Liver (tissue), 9 donors: ENCODE data around the gene SORBS2. TPM values are rescaled to one million over a fixed set of nuclear protein-coding genes. Genes with fewer than 3 reads are reported as not detected.

Experiments
- DNase-seq: peaks from one replicate; pipeline ENCODE4 v3.0.0-alpha.2; 2017; ENCODE audit warnings: low spot score
- H3K27ac ChIP-seq, 2 donors: one replicate each; pipeline ENCODE4 v1.7.0; 2013; ENCODE audit warnings: inconsistent platforms in 2 of 2, low read length in 2 of 2, control low read depth in 1 of 2, low read depth in 1 of 2, mild to moderate bottlenecking in 1 of 2
- H3K27me3 ChIP-seq, 4 donors: one replicate each; pipeline versions ENCODE4 v1.6.1 to v1.7.0; 2013; ENCODE audit warnings: low read length in 3 of 4, inconsistent platforms in 1 of 4, mild to moderate bottlenecking in 1 of 4, moderate library complexity in 1 of 4; ENCODE audit not compliant: control insufficient read depth in 4 of 4, insufficient read depth in 4 of 4
- H3K36me3 ChIP-seq, 4 donors: one replicate each; pipeline versions ENCODE4 v1.6.1 to v1.7.0; 2013; ENCODE audit warnings: low read length in 3 of 4, mild to moderate bottlenecking in 3 of 4, low read depth in 1 of 4, moderate library complexity in 1 of 4; ENCODE audit not compliant: control insufficient read depth in 4 of 4, insufficient read depth in 3 of 4
- H3K4me1 ChIP-seq, 4 donors: one replicate each; pipeline versions ENCODE4 v1.6.1 to v1.7.0; 2013; ENCODE audit warnings: low read length in 3 of 4, mild to moderate bottlenecking in 3 of 4, moderate library complexity in 1 of 4; ENCODE audit not compliant: control insufficient read depth in 4 of 4, insufficient read depth in 4 of 4
- H3K4me3 ChIP-seq, 3 donors: one replicate each; pipeline versions ENCODE4 v1.6.1 to v1.7.0; 2013; ENCODE audit warnings: low read length in 3 of 3, control low read depth in 1 of 3, low read depth in 1 of 3, mild to moderate bottlenecking in 1 of 3
- H3K9ac ChIP-seq, 2 donors: one replicate each; pipeline ENCODE4 v1.7.0; 2013; ENCODE audit warnings: low read length in 2 of 2, mild to moderate bottlenecking in 2 of 2, moderate library complexity in 2 of 2, control low read depth in 1 of 2, low read depth in 1 of 2
- H3K9me3 ChIP-seq, 4 donors: one replicate each; pipeline versions ENCODE4 v1.6.1 to v1.7.0; 2013; ENCODE audit warnings: low read length in 3 of 4; ENCODE audit not compliant: control insufficient read depth in 4 of 4
- EGR1 ChIP-seq, 2 donors: IDR thresholded peaks; 2 replicates each; pipeline ENCODE4 v1.6.1; 2016 to 2018; ENCODE audit warnings: antibody characterized with exemption in 2 of 2, low read depth in 2 of 2
- FOXA1 ChIP-seq: IDR thresholded peaks from 2 replicates; pipeline ENCODE4 v1.6.1; 2016; ENCODE audit warnings: antibody characterized with exemption
- FOXA2 ChIP-seq: IDR thresholded peaks from 2 replicates; pipeline ENCODE4 v1.6.1; 2016; ENCODE audit warnings: antibody characterized with exemption
- GABPA ChIP-seq, 2 donors: IDR thresholded peaks in 1 of 2; conservative IDR thresholded peaks in 1 of 2; 2 replicates each; pipeline ENCODE4 v1.6.1; 2016; ENCODE audit warnings: antibody characterized with exemption in 2 of 2, mild to moderate bottlenecking in 1 of 2, moderate library complexity in 1 of 2
- HNF4A ChIP-seq, 2 donors: conservative IDR thresholded peaks; 2 replicates each; pipeline ENCODE4 v1.6.1; 2016; ENCODE audit warnings: antibody characterized with exemption in 2 of 2, mild to moderate bottlenecking in 2 of 2
- HNF4G ChIP-seq: IDR thresholded peaks from 2 replicates; pipeline ENCODE4 v1.6.1; 2016; ENCODE audit warnings: antibody characterized with exemption
- JUND ChIP-seq, 2 donors: IDR thresholded peaks; 2 replicates each; pipeline ENCODE4 v1.6.1; 2016; ENCODE audit warnings: antibody characterized with exemption in 2 of 2
- NR2F2 ChIP-seq: IDR thresholded peaks from 2 replicates; pipeline ENCODE4 v1.6.1; 2016; ENCODE audit warnings: antibody characterized with exemption
- RAD21 ChIP-seq, 2 donors: IDR thresholded peaks; 2 replicates each; pipeline ENCODE4 v1.6.1; 2016; ENCODE audit warnings: antibody characterized with exemption in 2 of 2, mild to moderate bottlenecking in 2 of 2
- RXRA ChIP-seq, 2 donors: IDR thresholded peaks; 2 replicates each; pipeline ENCODE4 v1.6.1; 2017 to 2018; ENCODE audit warnings: antibody characterized with exemption in 2 of 2, mild to moderate bottlenecking in 1 of 2
- SP1 ChIP-seq: IDR thresholded peaks from 2 replicates; pipeline ENCODE4 v1.6.1; 2018; ENCODE audit warnings: antibody characterized with exemption, mild to moderate bottlenecking
- TAF1 ChIP-seq: conservative IDR thresholded peaks from 2 replicates; pipeline ENCODE4 v1.6.1; 2016; ENCODE audit warnings: antibody characterized with exemption, mild to moderate bottlenecking
- YY1 ChIP-seq: IDR thresholded peaks from 2 replicates; pipeline ENCODE4 v1.6.1; 2016; ENCODE audit warnings: antibody characterized with exemption, mild to moderate bottlenecking
- WGBS: extraction: QIAGEN DNeasy Blood & Tissue Kit; methylation state at CpG from one replicate; pipeline ENCODE4 v1.1.7; 2013; 5-methylcytosine and 5-hydroxymethylcytosine counted together
- polyA plus RNA-seq, 2 donors: library from polyadenylated mRNA; stranded (reverse) in 1 of 2; unstranded in 1 of 2; fragments of 200-250 nt in 1 of 2; fragments of >200 nt in 1 of 2; fragmentation: Nextera tagmentation in 1 of 2; extraction: Ambion mirVana in 1 of 2; gene quantifications; one replicate each; pipeline versions ENCODE4 v1.2.1 to v1.2.3, GENCODE V29; 2013 to 2015
- total RNA-seq, 2 donors: library from RNA; depleted of rRNA; stranded (reverse); fragments of >200 nt; gene quantifications; one replicate each; pipeline ENCODE4 v1.2.3, GENCODE V29; 2014
- TF ChIP-seq, protein P1 (sequence below): IDR thresholded peaks from 2 replicates; pipeline ENCODE4 v1.6.1; 2016; ENCODE audit warnings: antibody characterized with exemption, mild to moderate bottlenecking
- TF ChIP-seq, protein P2 (sequence below): IDR thresholded peaks from 2 replicates; pipeline ENCODE4 v1.6.1; 2016; ENCODE audit warnings: antibody characterized with exemption
- TF ChIP-seq, protein P3 (sequence below): IDR thresholded peaks from 2 replicates; pipeline ENCODE4 v1.6.1; 2016; ENCODE audit warnings: antibody characterized with exemption
- TF ChIP-seq, protein P4 (sequence below): IDR thresholded peaks from 2 replicates; pipeline ENCODE4 v1.6.1; 2016; ENCODE audit warnings: antibody characterized with exemption
- TF ChIP-seq, protein P5 (sequence below): fragments of 150-350 bp; IDR thresholded peaks from 2 replicates; pipeline ENCODE4 v1.5.1; 2017; ENCODE audit warnings: improper control_type of control experiment, low read depth, low read length; ENCODE audit not compliant: missing input control
- donor health status: healthy.
- donor health status: healthy.
- donor health status: healthy.
- donor health status: healthy.
- donor health status: healthy.

Gene SORBS2
- total and polyA plus RNA-seq, 4 donors, result 23.3 to 136 (median 59.6) TPM

DNA sequence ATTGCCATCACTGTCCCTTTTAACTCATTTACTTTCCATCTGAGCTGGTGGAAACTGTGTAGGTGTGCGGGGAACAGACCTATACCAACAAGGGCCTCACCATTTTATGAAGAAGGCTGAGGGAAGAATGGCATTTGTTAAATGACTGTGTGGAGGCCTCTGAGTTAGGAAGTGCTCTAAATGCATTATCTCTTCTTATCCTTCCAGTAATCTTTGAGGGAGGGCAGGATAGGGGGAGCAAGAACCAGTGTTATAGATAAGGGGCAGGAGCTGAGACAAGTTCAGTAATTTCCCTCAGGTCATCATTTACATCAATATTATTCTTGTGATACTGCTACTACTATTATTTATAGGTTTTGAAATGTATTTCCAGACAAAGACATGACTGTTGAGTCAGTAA is 154.3 kb downstream of the SORBS2 start:
- H3K9ac ChIP-seq, result no peak overlapping the region
- H3K27ac ChIP-seq, result no peak overlapping the region
- no peaks in the 10 kb centered on the region for H3K9me3 ChIP-seq
- DNase-seq, result no peak
- 94% methylated on average over 1 of the region's 1 CpG for WGBS
- H3K4me1 ChIP-seq, result peaks cover 0 to 2% (median 0%) of the 10 kb centered on the region in 4 donors
- no peak for TF ChIP-seq SP1
- TF ChIP-seq, protein P1, sequence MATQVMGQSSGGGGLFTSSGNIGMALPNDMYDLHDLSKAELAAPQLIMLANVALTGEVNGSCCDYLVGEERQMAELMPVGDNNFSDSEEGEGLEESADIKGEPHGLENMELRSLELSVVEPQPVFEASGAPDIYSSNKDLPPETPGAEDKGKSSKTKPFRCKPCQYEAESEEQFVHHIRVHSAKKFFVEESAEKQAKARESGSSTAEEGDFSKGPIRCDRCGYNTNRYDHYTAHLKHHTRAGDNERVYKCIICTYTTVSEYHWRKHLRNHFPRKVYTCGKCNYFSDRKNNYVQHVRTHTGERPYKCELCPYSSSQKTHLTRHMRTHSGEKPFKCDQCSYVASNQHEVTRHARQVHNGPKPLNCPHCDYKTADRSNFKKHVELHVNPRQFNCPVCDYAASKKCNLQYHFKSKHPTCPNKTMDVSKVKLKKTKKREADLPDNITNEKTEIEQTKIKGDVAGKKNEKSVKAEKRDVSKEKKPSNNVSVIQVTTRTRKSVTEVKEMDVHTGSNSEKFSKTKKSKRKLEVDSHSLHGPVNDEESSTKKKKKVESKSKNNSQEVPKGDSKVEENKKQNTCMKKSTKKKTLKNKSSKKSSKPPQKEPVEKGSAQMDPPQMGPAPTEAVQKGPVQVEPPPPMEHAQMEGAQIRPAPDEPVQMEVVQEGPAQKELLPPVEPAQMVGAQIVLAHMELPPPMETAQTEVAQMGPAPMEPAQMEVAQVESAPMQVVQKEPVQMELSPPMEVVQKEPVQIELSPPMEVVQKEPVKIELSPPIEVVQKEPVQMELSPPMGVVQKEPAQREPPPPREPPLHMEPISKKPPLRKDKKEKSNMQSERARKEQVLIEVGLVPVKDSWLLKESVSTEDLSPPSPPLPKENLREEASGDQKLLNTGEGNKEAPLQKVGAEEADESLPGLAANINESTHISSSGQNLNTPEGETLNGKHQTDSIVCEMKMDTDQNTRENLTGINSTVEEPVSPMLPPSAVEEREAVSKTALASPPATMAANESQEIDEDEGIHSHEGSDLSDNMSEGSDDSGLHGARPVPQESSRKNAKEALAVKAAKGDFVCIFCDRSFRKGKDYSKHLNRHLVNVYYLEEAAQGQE, result no peak
- TF ChIP-seq, protein P2, sequence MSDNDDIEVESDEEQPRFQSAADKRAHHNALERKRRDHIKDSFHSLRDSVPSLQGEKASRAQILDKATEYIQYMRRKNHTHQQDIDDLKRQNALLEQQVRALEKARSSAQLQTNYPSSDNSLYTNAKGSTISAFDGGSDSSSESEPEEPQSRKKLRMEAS, result no peak
- no peak for TF ChIP-seq EGR1 (IDR thresholded peaks at IDR 0.05; ENCODE audit: low read depth in 2 of 2)
- no peak for TF ChIP-seq TAF1
- TF ChIP-seq, protein P3, sequence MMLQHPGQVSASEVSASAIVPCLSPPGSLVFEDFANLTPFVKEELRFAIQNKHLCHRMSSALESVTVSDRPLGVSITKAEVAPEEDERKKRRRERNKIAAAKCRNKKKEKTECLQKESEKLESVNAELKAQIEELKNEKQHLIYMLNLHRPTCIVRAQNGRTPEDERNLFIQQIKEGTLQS, result no peak
- no peak for TF ChIP-seq NR2F2
- no peak for TF ChIP-seq JUND (IDR thresholded peaks at IDR 0.05)
- TF ChIP-seq, protein P4, sequence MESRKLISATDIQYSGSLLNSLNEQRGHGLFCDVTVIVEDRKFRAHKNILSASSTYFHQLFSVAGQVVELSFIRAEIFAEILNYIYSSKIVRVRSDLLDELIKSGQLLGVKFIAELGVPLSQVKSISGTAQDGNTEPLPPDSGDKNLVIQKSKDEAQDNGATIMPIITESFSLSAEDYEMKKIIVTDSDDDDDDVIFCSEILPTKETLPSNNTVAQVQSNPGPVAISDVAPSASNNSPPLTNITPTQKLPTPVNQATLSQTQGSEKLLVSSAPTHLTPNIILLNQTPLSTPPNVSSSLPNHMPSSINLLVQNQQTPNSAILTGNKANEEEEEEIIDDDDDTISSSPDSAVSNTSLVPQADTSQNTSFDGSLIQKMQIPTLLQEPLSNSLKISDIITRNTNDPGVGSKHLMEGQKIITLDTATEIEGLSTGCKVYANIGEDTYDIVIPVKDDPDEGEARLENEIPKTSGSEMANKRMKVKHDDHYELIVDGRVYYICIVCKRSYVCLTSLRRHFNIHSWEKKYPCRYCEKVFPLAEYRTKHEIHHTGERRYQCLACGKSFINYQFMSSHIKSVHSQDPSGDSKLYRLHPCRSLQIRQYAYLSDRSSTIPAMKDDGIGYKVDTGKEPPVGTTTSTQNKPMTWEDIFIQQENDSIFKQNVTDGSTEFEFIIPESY, result no peak
- no peak for TF ChIP-seq YY1
- TF ChIP-seq HNF4G, result no peak
- TF ChIP-seq RXRA (IDR thresholded peaks at IDR 0.05), result no peak
- TF ChIP-seq RAD21 (IDR thresholded peaks at IDR 0.05), result no peak
- no peak for TF ChIP-seq GABPA (IDR thresholded peaks at IDR 0.05 in 1 of 2, conservative IDR thresholded peaks at IDR 0.05 in 1 of 2)
- TF ChIP-seq FOXA1, result no peak
- no peak for TF ChIP-seq FOXA2
- no peak for TF ChIP-seq HNF4A (conservative IDR thresholded peaks at IDR 0.05)
- TF ChIP-seq, protein P5, sequence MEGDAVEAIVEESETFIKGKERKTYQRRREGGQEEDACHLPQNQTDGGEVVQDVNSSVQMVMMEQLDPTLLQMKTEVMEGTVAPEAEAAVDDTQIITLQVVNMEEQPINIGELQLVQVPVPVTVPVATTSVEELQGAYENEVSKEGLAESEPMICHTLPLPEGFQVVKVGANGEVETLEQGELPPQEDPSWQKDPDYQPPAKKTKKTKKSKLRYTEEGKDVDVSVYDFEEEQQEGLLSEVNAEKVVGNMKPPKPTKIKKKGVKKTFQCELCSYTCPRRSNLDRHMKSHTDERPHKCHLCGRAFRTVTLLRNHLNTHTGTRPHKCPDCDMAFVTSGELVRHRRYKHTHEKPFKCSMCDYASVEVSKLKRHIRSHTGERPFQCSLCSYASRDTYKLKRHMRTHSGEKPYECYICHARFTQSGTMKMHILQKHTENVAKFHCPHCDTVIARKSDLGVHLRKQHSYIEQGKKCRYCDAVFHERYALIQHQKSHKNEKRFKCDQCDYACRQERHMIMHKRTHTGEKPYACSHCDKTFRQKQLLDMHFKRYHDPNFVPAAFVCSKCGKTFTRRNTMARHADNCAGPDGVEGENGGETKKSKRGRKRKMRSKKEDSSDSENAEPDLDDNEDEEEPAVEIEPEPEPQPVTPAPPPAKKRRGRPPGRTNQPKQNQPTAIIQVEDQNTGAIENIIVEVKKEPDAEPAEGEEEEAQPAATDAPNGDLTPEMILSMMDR, result no peak
- no peaks in the 10 kb centered on the region for H3K27me3 ChIP-seq
- H3K4me3 ChIP-seq, result no peak overlapping the region
- H3K36me3 ChIP-seq, result peaks cover 6 to 47% (median 37%) of the 10 kb centered on the region in 4 donors
